Kidney epithelial cell (primary cell): ENCODE data around the gene TLE6. TPM values are rescaled to one million over a fixed set of nuclear protein-coding genes. Genes with fewer than 3 reads are reported as not detected.
"Not testable (repeated sequence)": the region's sequence is repeated elsewhere in the genome, so short reads cannot be mapped to it uniquely, and the experiment has no call there.

Source experiments
- DNase-seq: peaks from one replicate; pipeline ENCODE4 v3.0.0-alpha.2; 2010; ENCODE audit warnings: low read depth
- H3K27me3 ChIP-seq: 2 replicates; pipeline ENCODE4 v1.6.0; 2011; ENCODE audit warnings: low read length; ENCODE audit not compliant: control insufficient read depth, insufficient read depth
- H3K36me3 ChIP-seq: 2 replicates; pipeline ENCODE4 v1.5.1; 2011; ENCODE audit warnings: low read length; ENCODE audit not compliant: control insufficient read depth, insufficient read depth
- H3K4me3 ChIP-seq: 2 replicates; pipeline ENCODE4 v1.5.1; 2011; ENCODE audit warnings: low read depth, mild to moderate bottlenecking, control low read depth, low read length
- CTCF ChIP-seq: IDR thresholded peaks from 2 replicates; pipeline ENCODE4 v1.5.1; 2011; ENCODE audit warnings: mild to moderate bottlenecking, moderate library complexity, low read length, control low read depth, inconsistent platforms; ENCODE audit not compliant: insufficient read depth, poor library complexity, severe bottlenecking
- total RNA-seq: library from RNA; depleted of rRNA; stranded (reverse); fragments of >200 nt; gene quantifications from 2 replicates; pipeline ENCODE4 v1.2.3, GENCODE V29; 2015

TLE6 gene
- total RNA-seq, 1 donor from 2014 or later, result 0.50 TPM

DNA sequence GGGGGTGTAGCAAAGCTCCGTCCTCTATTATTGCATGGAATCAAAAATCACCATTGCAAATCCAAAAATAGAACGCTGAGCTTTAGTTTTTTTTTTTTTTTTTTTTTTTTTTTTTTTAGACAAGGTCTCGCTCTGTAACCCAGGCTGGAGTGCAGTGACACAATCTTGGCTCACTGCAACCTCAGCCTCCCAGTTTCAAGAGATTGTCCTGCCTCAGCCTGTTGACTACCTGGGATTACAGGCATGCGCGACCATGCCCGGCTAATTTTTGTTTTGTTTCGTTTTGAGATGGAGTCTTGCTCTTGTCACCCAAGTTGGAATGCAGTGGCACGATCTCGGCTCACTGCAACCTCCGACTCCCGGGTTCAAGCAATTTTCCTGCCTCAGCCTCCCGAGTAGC is 17.2 kb upstream of the TLE6 start:
- no peak overlapping the region for H3K4me3 ChIP-seq
- H3K27me3 ChIP-seq, result no peaks in the 10 kb centered on the region
- DNase-seq, result no peak
- H3K36me3 ChIP-seq, result no peaks in the 10 kb centered on the region
- no peak for TF ChIP-seq CTCF

GRCh38 chr19:2962018-2962670 is 15.2 kb upstream of the TLE6 start:
- no peaks in the 10 kb centered on the region for H3K27me3 ChIP-seq
- TF ChIP-seq CTCF, result peak; percentile 56
- H3K4me3 ChIP-seq, result no peak overlapping the region
- no peaks in the 10 kb centered on the region for H3K36me3 ChIP-seq
- DNase-seq, result no peak

DNA sequence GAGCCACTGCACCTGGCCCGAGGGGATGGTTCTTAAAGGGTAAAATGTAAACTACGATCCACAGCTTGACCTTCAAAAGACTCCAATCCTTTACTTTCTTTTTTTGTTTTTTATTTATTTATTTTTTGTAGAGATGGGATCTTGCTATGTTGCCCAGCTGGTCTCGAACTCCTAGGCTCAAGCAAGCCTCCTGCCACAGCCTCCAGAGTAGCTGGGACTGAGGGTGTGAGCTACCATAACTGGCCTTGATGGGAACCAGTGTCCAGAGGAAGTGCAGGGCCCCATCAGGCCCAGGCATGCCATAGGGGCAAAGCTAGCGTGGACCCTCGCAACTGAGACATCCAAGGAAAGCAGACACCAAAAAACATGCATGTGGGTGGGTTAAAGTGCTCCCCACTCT is 14.2 kb upstream of the TLE6 start:
- Histone ChIP-seq H3K27me3 (no peaks in the 10 kb centered on the region), H3K36me3 (no peaks in the 10 kb centered on the region), H3K4me3 (no peak overlapping the region)
- TF ChIP-seq CTCF, result no peak
- DNase-seq, result no peak

DNA sequence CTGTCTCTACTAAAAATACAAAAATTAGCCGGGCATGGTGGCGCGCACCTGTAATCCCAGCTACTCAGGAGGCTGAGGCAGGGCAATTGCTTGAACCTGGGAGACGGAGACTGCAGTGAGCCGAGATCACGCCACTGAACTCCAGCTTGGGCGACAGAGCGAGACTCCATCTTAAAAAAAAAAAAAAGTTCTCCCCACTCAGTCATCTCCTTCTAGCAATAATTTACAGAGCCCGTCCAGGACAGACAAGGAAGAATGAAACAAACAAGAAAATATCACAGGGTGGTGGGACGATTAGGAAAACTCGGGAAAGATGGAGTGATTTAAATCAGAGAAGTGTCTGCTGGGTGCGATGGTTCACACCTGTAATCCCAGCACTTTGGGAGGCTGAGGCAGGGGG is 13.7 kb upstream of the TLE6 start:
- not testable (repeated sequence) for DNase-seq, H3K4me3 ChIP-seq, H3K36me3 ChIP-seq, H3K27me3 ChIP-seq

GRCh38 chr19:2964874-2965273 is 12.5 kb upstream of the TLE6 start:
- no peak for DNase-seq
- H3K27me3 ChIP-seq, result no peaks in the 10 kb centered on the region

DNA sequence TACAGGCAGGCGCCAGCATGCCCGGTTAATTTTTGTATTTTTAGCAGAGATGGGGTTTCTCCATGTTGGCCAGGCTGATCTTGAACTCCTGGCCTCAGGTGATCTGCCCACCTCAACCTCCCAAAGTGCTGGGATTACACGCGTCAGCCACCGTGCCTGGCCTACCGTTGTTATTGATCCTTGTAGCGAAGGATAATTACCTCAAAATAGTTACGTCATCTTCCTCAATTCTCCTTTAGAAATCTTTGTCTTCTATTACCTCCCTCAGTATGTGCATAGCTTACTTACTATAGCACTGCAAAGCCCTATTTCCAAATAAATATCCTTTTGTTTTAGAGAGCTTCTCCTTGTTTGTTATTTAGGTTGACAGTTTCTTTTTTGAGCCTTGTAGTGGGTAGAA is 9.4 kb upstream of the TLE6 start:
- DNase-seq, result no peak
- Histone ChIP-seq H3K36me3 (no peaks in the 10 kb centered on the region), H3K27me3 (no peaks in the 10 kb centered on the region), H3K4me3 (no peak overlapping the region)
- no peak for TF ChIP-seq CTCF

More at GRCh38 chr19:2964874-2965273, 12.5 kb upstream of the TLE6 start:
- H3K36me3 ChIP-seq, result no peaks in the 10 kb centered on the region
- no peak overlapping the region for H3K4me3 ChIP-seq
- TF ChIP-seq CTCF, result no peak
